T-helper 2 cell treated with Interferon-gamma antibody and Interleukin-4, amounts not matched to agents 100 ng/mL and 5 ng/mL, for 36 hours (primary cell): ENCODE data around the gene SMIM43. TPM values are rescaled to one million over a fixed set of nuclear protein-coding genes. Genes with fewer than 3 reads are reported as not detected.

ENCODE experiments used
- intact Hi-C: fragments of 100-400 bp; cut with micrococcal nuclease; formaldehyde crosslinking; loops from one replicate; pipeline ENCODE4 v1.15.1; 2023
- total RNA-seq: library from RNA; stranded (reverse); gene quantifications from 2 replicates; pipeline ENCODE4 v1.2.3, GENCODE V29; 2022

SMIM43 gene
- not detected in 2 replicates for total RNA-seq

- intact Hi-C loops, result no loop called here
Observed at GRCh38 chr4:121764702-121765367, at the start of gene SMIM43. TSS of gene SMIM43 (minus strand) at chr4:121765164. CDS start at chr4:121765105, 59 bp downstream.

GRCh38 chr4:121814756-121815155 lies 49.8 kb upstream of the SMIM43 start:
- intact Hi-C loops, result no loop called here

GRCh38 chr4:121811122-121811521 lies 46.2 kb upstream of the SMIM43 start:
- intact Hi-C loops, result no loop called here

GRCh38 chr4:121806411-121806810 lies 41.4 kb upstream of the SMIM43 start:
- intact Hi-C loops, result loop anchor here (10.0 kb wide), 1 partner anchor 622 kb away; no protein-coding TSS in a partner anchor

GRCh38 chr4:121801715-121802075 lies 36.7 kb upstream of the SMIM43 start:
- intact Hi-C loops, result loop anchor here (1.0 to 10.0 kb wide), 5 partner anchors 22 to 617 kb away; partner anchors contain the start of genes ANXA5, BBS7, BLTP1 and CCNA2

GRCh38 chr4:121800961-121801714 lies 36.2 kb upstream of the SMIM43 start, which contains the start of gene EXOSC9:
TSS of gene EXOSC9 (plus strand) at chr4:121801323. CDS start at chr4:121801425, 102 bp downstream.
- intact Hi-C loops, result loop anchor here (1.0 to 10.0 kb wide), 5 partner anchors 22 to 616 kb away; partner anchors contain the start of genes ANXA5, BBS7, BLTP1 and CCNA2

- intact Hi-C loops, result loop anchor here (10.0 kb wide), 1 partner anchor 616 kb away; no protein-coding TSS in a partner anchor
Observed at GRCh38 chr4:121800638-121800960, 35.6 kb upstream of the SMIM43 start.

- intact Hi-C loops, result loop anchor here (10.0 kb wide), 1 partner anchor 615 kb away; no protein-coding TSS in a partner anchor
Observed at GRCh38 chr4:121799867-121800501, 35.0 kb upstream of the SMIM43 start.

- intact Hi-C loops, result no loop called here
Observed at GRCh38 chr4:121799208-121799823, 34.4 kb upstream of the SMIM43 start.

- intact Hi-C loops, result no loop called here
Observed at GRCh38 chr4:121796283-121796682, 31.3 kb upstream of the SMIM43 start.

GRCh38 chr4:121794505-121795188 lies 29.7 kb upstream of the SMIM43 start:
- intact Hi-C loops, result no loop called here

- intact Hi-C loops, result no loop called here
Observed at GRCh38 chr4:121792966-121793365, 28.0 kb upstream of the SMIM43 start.

GRCh38 chr4:121791481-121791880 lies 26.5 kb upstream of the SMIM43 start:
- intact Hi-C loops, result no loop called here

- intact Hi-C loops, result no loop called here
Observed at GRCh38 chr4:121790976-121791375, 26.0 kb upstream of the SMIM43 start.

- intact Hi-C loops, result no loop called here
Observed at GRCh38 chr4:121789960-121790829, 25.2 kb upstream of the SMIM43 start.

- intact Hi-C loops, result no loop called here
Observed at GRCh38 chr4:121789455-121789854, 24.5 kb upstream of the SMIM43 start.

GRCh38 chr4:121788896-121789295 lies 23.9 kb upstream of the SMIM43 start:
- intact Hi-C loops, result no loop called here

GRCh38 chr4:121786221-121786620 lies 21.3 kb upstream of the SMIM43 start:
- intact Hi-C loops, result no loop called here

- intact Hi-C loops, result no loop called here
Observed at GRCh38 chr4:121785479-121785878, 20.5 kb upstream of the SMIM43 start.

- intact Hi-C loops, result no loop called here
Observed at GRCh38 chr4:121784975-121785374, 20.0 kb upstream of the SMIM43 start.
